PC-9 (cell line): ENCODE results near the gene CACNB1. TPM values are rescaled to one million over a fixed set of nuclear protein-coding genes. Genes with fewer than 3 reads are reported as not detected.
A peak's percentile ranks its signal among the peaks of the same experiment; 100 is the strongest.

Source experiments
- BruUV-seq: library from RNA; stranded (reverse); fragments of 400-500 nt; replicated peaks from 2 replicates; lab custom pipeline; 2021; lab: Mats Ljungman, UMichigan
- CTCF ChIA-PET: fragments of 300-600 bp; sonication (Branson Sonifier 250); formaldehyde crosslinking; loops from one replicate; lab custom pipeline; 2022; ENCODE audit warnings: antibody characterized with exemption; lab: Charles Lee
- POLR2A ChIA-PET: fragments of 300-600 bp; sonication (Branson Sonifier 250); formaldehyde crosslinking; loops from one replicate; lab custom pipeline; 2022; ENCODE audit warnings: antibody characterized with exemption; ENCODE audit not compliant: unreplicated experiment; lab: Charles Lee
- DNase-seq, 2 experiments: peaks; one replicate each; pipeline versions ENCODE4 v3.0.0 to v3.0.0-alpha.2; 2015 to 2022; ENCODE audit warnings: mixed read lengths in 1 of 2
- H2AFZ ChIP-seq: fragments of 200-600 bp; sonication (generic); 2 replicates; pipeline ENCODE4 v1.8.1; 2017; ENCODE audit warnings: antibody characterized with exemption
- H3F3A ChIP-seq: fragments of 200-600 bp; sonication (generic); 2 replicates; pipeline ENCODE4 v1.8.1; 2017; ENCODE audit warnings: antibody characterized with exemption, mild to moderate bottlenecking, low read depth; ENCODE audit not compliant: insufficient read depth
- H3K27ac ChIP-seq: fragments of 200-600 bp; sonication (generic); 2 replicates; pipeline ENCODE4 v1.6.1; 2016; ENCODE audit warnings: mixed run types
- H3K27me3 ChIP-seq: fragments of 200-600 bp; sonication (generic); 2 replicates; pipeline ENCODE4 v1.6.1; 2016; ENCODE audit warnings: low read depth, mixed run types; ENCODE audit not compliant: insufficient read depth
- H3K36me3 ChIP-seq: fragments of 200-600 bp; sonication (generic); 2 replicates; pipeline ENCODE4 v1.6.1; 2016; ENCODE audit warnings: low read depth, mixed run types
- H3K4me1 ChIP-seq: fragments of 200-600 bp; sonication (generic); replicated peaks from 2 replicates; pipeline ENCODE4 v1.6.1; 2016; ENCODE audit warnings: mixed run types; ENCODE audit not compliant: insufficient read depth
- H3K4me2 ChIP-seq: fragments of 200-600 bp; sonication (generic); 2 replicates; pipeline ENCODE4 v1.6.1; 2017; ENCODE audit warnings: mixed run types
- H3K4me3 ChIP-seq: fragments of 200-600 bp; sonication (generic); 2 replicates; pipeline ENCODE4 v1.6.1; 2016; ENCODE audit warnings: mixed run types
- H3K79me2 ChIP-seq: fragments of 200-600 bp; sonication (generic); 2 replicates; pipeline ENCODE4 v1.6.1; 2017; ENCODE audit warnings: low read depth, mixed run types
- H3K9me2 ChIP-seq: fragments of 200-600 bp; sonication (generic); 2 replicates; pipeline ENCODE4 v1.8.1; 2017; ENCODE audit warnings: mild to moderate bottlenecking; ENCODE audit not compliant: insufficient read depth
- H3K9me3 ChIP-seq: fragments of 200-600 bp; sonication (generic); 2 replicates; pipeline ENCODE4 v1.8.1; 2016; ENCODE audit warnings: low read depth; ENCODE audit not compliant: insufficient read depth
- H4K20me1 ChIP-seq: fragments of 200-600 bp; sonication (generic); 2 replicates; pipeline ENCODE4 v1.8.1; 2017; ENCODE audit not compliant: insufficient read depth
- CTCF ChIP-seq: fragments of 200-600 bp; sonication (generic); conservative IDR thresholded peaks from 2 replicates; pipeline ENCODE4 v1.6.1; 2017; ENCODE audit warnings: mixed run types, antibody characterized with exemption, mild to moderate bottlenecking, moderate library complexity
- EZH2 ChIP-seq: fragments of 200-600 bp; sonication (generic); IDR thresholded peaks from 2 replicates; pipeline ENCODE4 v1.8.0; 2017; ENCODE audit warnings: antibody characterized with exemption, low read depth
- intact Hi-C: fragments of 100-400 bp; cut with micrococcal nuclease; formaldehyde crosslinking; loops from one replicate; pipeline ENCODE4 v1.10.0; 2022; ENCODE audit not compliant: unreplicated experiment
- total RNA-seq: library from RNA; stranded (reverse); gene quantifications from 2 replicates; pipeline ENCODE4 v1.2.3, GENCODE V29; 2021

The CACNB1 gene
- total RNA-seq, 1 experiment from 2014 or later, result 21.4 TPM

- Histone ChIP-seq H3K79me2 (no peaks in the 10 kb centered on the region), H3K4me1 (0 out of 2 replicates have a peak, but pooled peaks cover 4% of the 10 kb centered on the region), H3K4me3 (no peak overlapping the region), H3K4me2 (no peak overlapping the region), H3K9me2 (no peaks in the 10 kb centered on the region), H2AFZ (no peak overlapping the region), H3K27me3 (peaks cover 8% of the 10 kb centered on the region; the same call in 1 of the 2 replicates), H4K20me1 (no peaks in the 10 kb centered on the region), H3K9me3 (no peaks in the 10 kb centered on the region), H3K36me3 (no peaks in the 10 kb centered on the region), H3K27ac (no peak overlapping the region), H3F3A (peaks cover 8% of the 10 kb centered on the region; the same call in 1 of the 2 replicates)
- intact Hi-C loops, result no loop called here
- POLR2A ChIA-PET, result interaction anchor here (0.8 kb wide), 2 partner anchors 14 to 240 kb away, joined by 3 to 7 read pairs; partner anchors contain the start of gene PLXDC1
- no peak for DNase-seq
- TF ChIP-seq CTCF (no peak), EZH2 (no peak)
- CTCF ChIA-PET, result interaction anchor here (0.6 to 1.9 kb wide), 8 partner anchors 10 to 332 kb away, joined by 3 to 9 read pairs (median 6); partner anchors contain the start of genes PLXDC1 and RPL19
- no TSS peak for BruUV-seq
Observed at GRCh38 chr17:39165178-39165840, 32.2 kb downstream of the CACNB1 start.

- TF ChIP-seq CTCF (peak; percentile 84), EZH2 (no peak)
- Histone ChIP-seq H3K4me1 (0 out of 2 replicates have a peak, but pooled peaks cover 4% of the 10 kb centered on the region), H2AFZ (no peak overlapping the region), H3K27ac (no peak overlapping the region), H3K9me2 (no peaks in the 10 kb centered on the region), H3K4me2 (peak overlapping the region; percentile 61), H3K79me2 (no peaks in the 10 kb centered on the region), H3K9me3 (no peaks in the 10 kb centered on the region), H3K36me3 (no peaks in the 10 kb centered on the region), H3K4me3 (no peak overlapping the region), H4K20me1 (no peaks in the 10 kb centered on the region), H3K27me3 (peaks cover 8% of the 10 kb centered on the region; the same call in 1 of the 2 replicates), H3F3A (peaks cover 8% of the 10 kb centered on the region; the same call in 1 of the 2 replicates)
- intact Hi-C loops, result no loop called here
- BruUV-seq, result no TSS peak
- POLR2A ChIA-PET, result interaction anchor here (0.8 kb wide), 2 partner anchors 13 to 241 kb away, joined by 3 to 7 read pairs; partner anchors contain the start of gene PLXDC1
- CTCF ChIA-PET, result interaction anchor here (0.6 to 1.9 kb wide), 9 partner anchors 10 to 394 kb away, joined by 3 to 9 read pairs (median 5); partner anchors contain the start of genes PLXDC1 and RPL19
- peak in 1 of 2 experiments; percentile 67 for DNase-seq
Observed at GRCh38 chr17:39164675-39165143, 32.8 kb downstream of the CACNB1 start.

GRCh38 chr17:39161962-39162361 lies 35.5 kb downstream of the CACNB1 start:
- DNase-seq, result no peak
- peaks cover 8% of the 10 kb centered on the region; the same call in 1 of the 2 replicates for H3K27me3 ChIP-seq
- POLR2A ChIA-PET, result interaction anchor here (0.7 kb wide), 1 partner anchor 64 kb away, joined by 6 read pairs; the partner anchor contains the start of gene STAC2
- no peak overlapping the region for H3K4me3 ChIP-seq
- BruUV-seq, result no TSS peak
- no peaks in the 10 kb centered on the region for H3K36me3 ChIP-seq
- H3F3A ChIP-seq, result peaks cover 8% of the 10 kb centered on the region; the same call in 1 of the 2 replicates
- H3K9me2 ChIP-seq, result no peaks in the 10 kb centered on the region
- H3K9me3 ChIP-seq, result no peaks in the 10 kb centered on the region
- no peak overlapping the region for H2AFZ ChIP-seq
- TF ChIP-seq EZH2 (no peak), CTCF (no peak)
- H4K20me1 ChIP-seq, result no peaks in the 10 kb centered on the region
- H3K4me1 ChIP-seq, result 0 out of 2 replicates have a peak, but pooled peaks cover 4% of the 10 kb centered on the region
- no peaks in the 10 kb centered on the region for H3K79me2 ChIP-seq
- intact Hi-C loops, result no loop called here
- H3K4me2 ChIP-seq, result no peak overlapping the region
- no peak overlapping the region for H3K27ac ChIP-seq
- CTCF ChIA-PET, result interaction anchor here (1.0 kb wide), 1 partner anchor 8 kb away, joined by 5 read pairs; no protein-coding TSS in a partner anchor
